WI38 (cell line): ENCODE measurements around the gene H6PD.

ENCODE experiments used
- H3K4me3 ChIP-seq: 2 replicates; pipeline ENCODE4 v1.5.1; 2011; ENCODE audit warnings: low read depth, mild to moderate bottlenecking, control low read depth, low read length
- CTCF ChIP-seq: IDR thresholded peaks from 2 replicates; pipeline ENCODE4 v1.5.1; 2012; ENCODE audit warnings: low read depth, mild to moderate bottlenecking, control low read depth, low read length

The H6PD gene

DNA sequence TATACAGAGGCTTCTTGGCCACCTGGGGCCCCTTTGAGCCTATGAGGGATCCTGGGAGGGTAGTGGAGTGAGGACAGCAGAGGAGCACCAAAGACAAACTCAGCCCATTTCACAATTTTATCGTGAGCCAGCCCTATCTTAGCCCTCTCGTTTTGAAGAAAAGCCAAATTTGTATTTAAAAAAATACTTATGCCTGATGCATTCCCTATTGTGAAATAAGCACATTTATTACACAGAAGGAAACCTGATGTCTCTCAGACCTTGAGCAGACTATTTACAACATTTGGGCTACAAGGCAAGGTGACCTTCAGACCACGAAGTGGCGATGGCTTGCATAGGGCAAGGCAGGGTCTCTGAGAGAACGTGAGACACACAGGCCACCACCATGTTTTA lies 41.3 kb upstream of the H6PD start:
- TF ChIP-seq CTCF, result no peak
- H3K4me3 ChIP-seq, result no peak overlapping the region

- no peak overlapping the region for H3K4me3 ChIP-seq
- no peak for TF ChIP-seq CTCF
Observed at GRCh38 chr1:9194024-9194423, 40.5 kb upstream of the H6PD start.

DNA sequence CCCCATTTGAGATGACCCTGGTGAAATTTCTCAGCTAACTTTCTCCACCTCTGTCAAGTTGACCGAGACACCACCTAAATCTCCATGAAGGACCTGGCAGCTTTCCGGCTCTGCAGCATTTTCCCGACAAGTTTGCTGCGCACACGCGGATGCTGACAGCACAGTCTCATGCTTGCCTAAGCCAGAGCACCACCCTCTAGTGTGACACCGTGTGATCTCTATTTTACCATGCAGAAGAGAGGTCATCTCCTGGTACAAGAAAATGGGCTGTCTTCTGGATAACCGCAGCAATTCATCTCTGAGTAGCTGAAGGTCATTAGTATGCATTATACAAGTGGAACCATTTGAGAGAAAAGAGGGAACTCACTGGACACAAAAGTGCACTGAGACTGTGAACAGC lies 38.9 kb upstream of the H6PD start:
- no peak for TF ChIP-seq CTCF
- peak overlapping the region; percentile 51; the same call in 1 of the 2 replicates for H3K4me3 ChIP-seq

DNA sequence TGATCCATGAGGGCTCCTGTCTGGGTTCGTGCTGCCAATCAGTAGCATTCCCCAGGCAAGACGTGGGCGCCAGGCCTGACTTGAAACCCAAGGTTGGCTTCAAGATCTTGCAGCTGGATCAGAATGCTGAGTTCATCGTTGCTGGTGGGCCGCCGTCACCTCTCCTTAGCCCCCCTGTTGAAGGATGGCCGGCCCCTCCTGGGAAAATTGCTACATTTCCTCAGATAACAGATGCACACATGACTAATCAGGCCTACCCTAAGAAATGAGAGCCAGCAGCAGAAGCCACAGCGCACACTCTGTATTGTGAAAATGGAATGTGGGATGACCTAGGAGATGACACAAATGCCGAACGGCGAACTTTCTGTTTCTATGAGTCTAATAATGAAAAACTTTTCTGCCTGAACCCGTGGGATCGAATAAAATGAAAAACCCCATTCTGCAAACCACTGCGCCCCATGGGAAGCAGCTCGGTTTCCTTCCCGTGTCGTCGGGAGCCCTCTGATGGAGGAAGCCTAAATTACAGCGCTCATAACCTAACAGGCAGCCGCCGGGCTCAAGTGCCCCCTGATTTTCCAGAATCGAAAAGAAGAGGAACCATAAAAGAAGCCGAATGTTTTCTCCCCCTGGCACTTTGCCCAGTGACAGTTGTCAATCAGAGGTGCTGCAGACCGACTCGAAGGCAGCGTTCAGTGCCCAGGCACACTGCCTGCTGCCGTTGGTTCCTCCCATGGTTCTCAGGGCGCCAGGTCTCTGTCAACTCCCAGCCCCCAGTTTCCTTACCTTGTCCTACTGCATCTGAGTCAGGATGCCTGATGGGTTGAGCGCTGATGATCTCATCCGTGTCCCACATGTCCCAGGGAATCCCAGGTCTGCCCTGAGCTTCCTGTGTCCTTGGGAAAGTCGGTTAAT lies 38.2 kb upstream of the H6PD start:
- peak overlapping the region; percentile 51 for H3K4me3 ChIP-seq
- TF ChIP-seq CTCF, result peak; percentile 52; the same call in 1 of the 2 replicates

GRCh38 chr1:9197186-9198099 lies 37.1 kb upstream of the H6PD start:
- no peak for TF ChIP-seq CTCF
- peak overlapping the region; percentile 51 for H3K4me3 ChIP-seq

DNA sequence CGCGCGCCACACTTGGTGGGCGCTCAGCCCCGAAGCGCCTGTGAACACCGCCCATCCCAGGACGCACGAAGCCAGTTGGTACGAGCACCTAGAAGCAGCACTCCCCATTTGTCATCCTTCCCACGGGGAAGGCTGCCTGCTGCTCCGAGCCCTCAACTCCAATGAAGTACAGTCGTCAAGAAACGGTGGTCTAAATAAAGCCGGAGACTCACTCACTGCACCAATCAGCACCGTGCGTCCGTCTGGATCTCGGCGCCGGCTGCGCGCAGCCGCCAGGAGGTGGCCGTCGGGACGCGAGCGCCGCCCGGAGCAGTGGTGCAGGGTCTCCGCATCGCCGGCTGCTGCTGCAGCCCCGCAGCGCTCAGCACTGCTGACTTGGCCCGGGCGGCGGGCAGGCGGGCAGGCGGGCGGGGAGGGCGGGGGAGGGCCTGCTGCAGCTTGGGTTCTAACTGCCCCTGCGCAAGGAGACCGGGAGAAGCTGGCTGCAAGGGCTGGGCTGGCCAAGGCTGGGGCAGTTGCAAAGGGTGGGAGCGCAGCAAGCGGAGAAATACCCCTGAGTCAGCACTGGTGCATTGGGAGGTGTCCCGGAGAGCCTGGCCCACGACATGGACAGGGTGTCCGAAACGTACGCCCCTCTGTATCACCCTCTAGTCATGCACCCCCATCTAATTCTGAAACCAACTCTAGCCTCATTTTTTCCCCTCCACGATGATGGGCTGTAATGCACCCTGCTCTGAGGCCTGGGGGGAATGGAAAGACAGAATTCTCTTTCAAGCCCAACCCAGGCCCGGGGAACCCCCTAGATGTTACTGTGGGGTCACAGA lies 35.8 kb upstream of the H6PD start:
- peak overlapping the region; percentile 46 for H3K4me3 ChIP-seq
- TF ChIP-seq CTCF, result no peak
